Immature natural killer cell (primary cell): ENCODE data around the gene PODXL. TPM values are rescaled to one million over a fixed set of nuclear protein-coding genes. Genes with fewer than 3 reads are reported as not detected.

Source experiments
- DNase-seq, 3 donors: peaks; one replicate each; pipeline ENCODE4 v3.0.0; 2022; ENCODE audit warnings: mixed read lengths in 1 of 3
- H3K27ac Mint-ChIP-seq, 6 donors: one replicate each; pipeline ENCODE4 v1.8.0; 2020; ENCODE audit warnings: mixed read lengths in 6 of 6, mild to moderate bottlenecking in 5 of 6, inconsistent platforms in 4 of 6, moderate library complexity in 3 of 6
- H3K27me3 Mint-ChIP-seq, 3 donors: one replicate each; pipeline ENCODE4 v1.8.0; 2020 to 2021; ENCODE audit warnings: low read depth in 3 of 3, mild to moderate bottlenecking in 3 of 3, mixed read lengths in 3 of 3, moderate library complexity in 3 of 3, inconsistent platforms in 1 of 3
- H3K36me3 Mint-ChIP-seq, 3 donors: one replicate each; pipeline ENCODE4 v1.8.0; 2020; ENCODE audit warnings: mixed read lengths in 3 of 3, inconsistent platforms in 2 of 3, mild to moderate bottlenecking in 2 of 3
- H3K4me1 Mint-ChIP-seq, 2 donors: one replicate each; pipeline ENCODE4 v1.8.0; 2020; ENCODE audit warnings: inconsistent platforms in 2 of 2, mild to moderate bottlenecking in 2 of 2, mixed read lengths in 2 of 2, moderate library complexity in 1 of 2
- H3K4me3 Mint-ChIP-seq, 5 donors: one replicate each; pipeline ENCODE4 v1.8.0; 2020; ENCODE audit warnings: mild to moderate bottlenecking in 5 of 5, mixed read lengths in 5 of 5, inconsistent platforms in 3 of 5, moderate library complexity in 3 of 5
- H3K9me3 Mint-ChIP-seq, 6 donors: one replicate each; pipeline ENCODE4 v1.8.0; 2020; ENCODE audit warnings: mild to moderate bottlenecking in 6 of 6, mixed read lengths in 6 of 6, inconsistent platforms in 4 of 6, moderate library complexity in 3 of 6
- polyA plus RNA-seq, 3 donors: library from polyadenylated mRNA; unstranded; fragments of 300-500 nt; fragmentation: Illumina TruSeq; gene quantifications; one replicate each; pipeline ENCODE4 v1.2.3, GENCODE V29; 2021

The PODXL gene
- polyA plus RNA-seq, 3 donors from 2014 or later = 0.10 to 0.56 TPM; not detected in 1

GRCh38 chr7:131538813-131539179 is 17.6 kb downstream of the PODXL start:
- no peaks in the 10 kb centered on the region for H3K4me1 Mint-ChIP-seq
- H3K4me3 Mint-ChIP-seq = no peak overlapping the region
- no peaks in the 10 kb centered on the region for H3K9me3 Mint-ChIP-seq

GRCh38 chr7:131538071-131538812 is 18.2 kb downstream of the PODXL start:
- Mint-ChIP-seq H3K36me3 (no peaks in the 10 kb centered on the region), H3K4me3 (no peak overlapping the region), H3K9me3 (no peaks in the 10 kb centered on the region), H3K4me1 (no peaks in the 10 kb centered on the region), H3K27me3 (peaks cover 0 to 2% (median 0%) of the 10 kb centered on the region in 3 donors), H3K27ac (no peak overlapping the region)
- DNase-seq = no peak

More at GRCh38 chr7:131538813-131539179, 17.6 kb downstream of the PODXL start:
- peaks cover 0 to 2% (median 0%) of the 10 kb centered on the region in 3 donors for H3K27me3 Mint-ChIP-seq
- no peak overlapping the region for H3K27ac Mint-ChIP-seq
- no peak for DNase-seq
- no peaks in the 10 kb centered on the region for H3K36me3 Mint-ChIP-seq

GRCh38 chr7:131537571-131537978 is 18.9 kb downstream of the PODXL start:
- no peak for DNase-seq
- H3K4me1 Mint-ChIP-seq = no peaks in the 10 kb centered on the region
- H3K27me3 Mint-ChIP-seq = peaks cover 0 to 2% (median 0%) of the 10 kb centered on the region in 3 donors
- H3K27ac Mint-ChIP-seq = no peak overlapping the region
- H3K36me3 Mint-ChIP-seq = no peaks in the 10 kb centered on the region
- H3K9me3 Mint-ChIP-seq = no peaks in the 10 kb centered on the region
- H3K4me3 Mint-ChIP-seq = no peak overlapping the region

GRCh38 chr7:131536361-131536849 is 20.0 kb downstream of the PODXL start:
- Mint-ChIP-seq H3K4me1 (no peaks in the 10 kb centered on the region), H3K9me3 (no peaks in the 10 kb centered on the region), H3K27me3 (peaks cover 0 to 2% (median 0%) of the 10 kb centered on the region in 3 donors), H3K27ac (no peak overlapping the region), H3K36me3 (no peaks in the 10 kb centered on the region), H3K4me3 (no peak overlapping the region)
- no peak for DNase-seq

- Mint-ChIP-seq H3K27ac (no peak overlapping the region), H3K9me3 (no peaks in the 10 kb centered on the region), H3K36me3 (no peaks in the 10 kb centered on the region), H3K27me3 (peaks cover 0 to 2% (median 0%) of the 10 kb centered on the region in 3 donors), H3K4me3 (no peak overlapping the region), H3K4me1 (no peaks in the 10 kb centered on the region)
- no peak for DNase-seq
These were observed 22.6 kb downstream of the PODXL start for GRCh38 chr7:131533566-131534561.

- H3K27me3 Mint-ChIP-seq = peaks cover 0 to 2% (median 0%) of the 10 kb centered on the region in 3 donors
- no peaks in the 10 kb centered on the region for H3K9me3 Mint-ChIP-seq
- no peaks in the 10 kb centered on the region for H3K36me3 Mint-ChIP-seq
- no peak overlapping the region for H3K27ac Mint-ChIP-seq
- H3K4me3 Mint-ChIP-seq = no peak overlapping the region
- DNase-seq = no peak
- no peaks in the 10 kb centered on the region for H3K4me1 Mint-ChIP-seq
These were observed 23.3 kb downstream of the PODXL start for GRCh38 chr7:131533151-131533559.

GRCh38 chr7:131532570-131533091 is 23.8 kb downstream of the PODXL start:
- peaks cover 0 to 2% (median 0%) of the 10 kb centered on the region in 3 donors for H3K27me3 Mint-ChIP-seq
- H3K9me3 Mint-ChIP-seq = no peaks in the 10 kb centered on the region
- H3K4me1 Mint-ChIP-seq = no peaks in the 10 kb centered on the region
- no peaks in the 10 kb centered on the region for H3K36me3 Mint-ChIP-seq
- no peak for DNase-seq
- no peak overlapping the region for H3K4me3 Mint-ChIP-seq
- no peak overlapping the region for H3K27ac Mint-ChIP-seq

GRCh38 chr7:131530137-131530536 is 26.3 kb downstream of the PODXL start:
- Mint-ChIP-seq H3K27ac (no peak overlapping the region), H3K4me1 (no peaks in the 10 kb centered on the region), H3K4me3 (no peak overlapping the region), H3K9me3 (no peaks in the 10 kb centered on the region), H3K36me3 (no peaks in the 10 kb centered on the region), H3K27me3 (peaks cover 0 to 2% (median 0%) of the 10 kb centered on the region in 3 donors)
- no peak for DNase-seq

GRCh38 chr7:131529617-131530016 is 26.8 kb downstream of the PODXL start:
- DNase-seq = no peak
- Mint-ChIP-seq H3K4me1 (no peaks in the 10 kb centered on the region), H3K27ac (no peak overlapping the region), H3K27me3 (peaks cover 0 to 2% (median 0%) of the 10 kb centered on the region in 3 donors), H3K36me3 (no peaks in the 10 kb centered on the region), H3K9me3 (no peaks in the 10 kb centered on the region), H3K4me3 (no peak overlapping the region)

- no peaks in the 10 kb centered on the region for H3K4me1 Mint-ChIP-seq
- peaks cover 0 to 2% (median 0%) of the 10 kb centered on the region in 3 donors for H3K27me3 Mint-ChIP-seq
- no peaks in the 10 kb centered on the region for H3K36me3 Mint-ChIP-seq
- H3K27ac Mint-ChIP-seq = no peak overlapping the region
- no peak for DNase-seq
- H3K4me3 Mint-ChIP-seq = no peak overlapping the region
- H3K9me3 Mint-ChIP-seq = no peaks in the 10 kb centered on the region
These were observed 27.2 kb downstream of the PODXL start for GRCh38 chr7:131529179-131529578.

GRCh38 chr7:131527456-131527855 is 29.0 kb downstream of the PODXL start:
- no peaks in the 10 kb centered on the region for H3K9me3 Mint-ChIP-seq
- H3K4me1 Mint-ChIP-seq = peaks cover 7 to 9% of the 10 kb centered on the region in 2 donors
- H3K36me3 Mint-ChIP-seq = no peaks in the 10 kb centered on the region
- H3K27me3 Mint-ChIP-seq = peaks cover 0 to 2% (median 0%) of the 10 kb centered on the region in 3 donors
- H3K4me3 Mint-ChIP-seq = no peak overlapping the region
- no peak for DNase-seq
- H3K27ac Mint-ChIP-seq = peak overlapping the region in 1 of 6 donors; percentile 28

GRCh38 chr7:131525820-131526219 is 30.6 kb downstream of the PODXL start:
- H3K9me3 Mint-ChIP-seq = no peaks in the 10 kb centered on the region

GRCh38 chr7:131524703-131525102 is 31.7 kb downstream of the PODXL start:
- no peak overlapping the region for H3K27ac Mint-ChIP-seq
- no peak for DNase-seq
- no peak overlapping the region for H3K4me3 Mint-ChIP-seq
- no peaks in the 10 kb centered on the region for H3K9me3 Mint-ChIP-seq
- H3K4me1 Mint-ChIP-seq = peaks cover 11 to 12% of the 10 kb centered on the region in 2 donors
- H3K36me3 Mint-ChIP-seq = no peaks in the 10 kb centered on the region
- H3K27me3 Mint-ChIP-seq = peaks cover 0 to 2% (median 0%) of the 10 kb centered on the region in 3 donors

More at GRCh38 chr7:131525820-131526219, 30.6 kb downstream of the PODXL start:
- Mint-ChIP-seq H3K36me3 (no peaks in the 10 kb centered on the region), H3K4me3 (no peak overlapping the region), H3K27me3 (peaks cover 0 to 2% (median 0%) of the 10 kb centered on the region in 3 donors), H3K4me1 (peaks cover 11 to 12% of the 10 kb centered on the region in 2 donors), H3K27ac (no peak overlapping the region)
- DNase-seq = no peak
